ENCODE data around the gene PRCC. TPM values are rescaled to one million over a fixed set of nuclear protein-coding genes. Genes with fewer than 3 reads are reported as not detected.

Gene PRCC
- total and polyA plus RNA-seq, 9 donors: 24.7 to 72.5 (median 50.9) TPM

- TF ChIP-seq POLR2A (IDR thresholded peaks at IDR 0.05) (peak; percentile 35), CTCF (IDR thresholded peaks at IDR 0.05) (no peak), EP300 (IDR thresholded peaks at IDR 0.05) (peak; percentile 39)
- H3K27me3 ChIP-seq: no peaks in the 10 kb centered on the region
- no peaks in the 10 kb centered on the region for H3K36me3 ChIP-seq
- H3K4me3 ChIP-seq: peak within 1 kb of the TSS; percentile 74
- no peaks in the 10 kb centered on the region for H3K9me3 ChIP-seq
- peak within 1 kb of the TSS; percentile 13 to 83 for H3K27ac ChIP-seq
- intact Hi-C loops (cut with DNase I): loop anchor here in 2 of 4 donors (1.0 to 2.0 kb wide), 2 partner anchors 13 to 26 kb away; partner anchors contain the start of genes ISG20L2 (in 1 of the 2), METTL25B (in 1 of the 2) and PRCC (in 1 of the 2)
- H3K4me1 ChIP-seq (ENCODE audit: insufficient read depth): peaks cover 4% of the 10 kb centered on the region
- peak; percentile 96 to 98 (median 97) for DNase-seq
- WGBS, 3 donors: 0 to 1% (median 0%) methylated on average over 38 of the region's 38 CpGs
These were observed 26.4 kb upstream of the PRCC start, which contains the start of gene MRPL24 for GRCh38 chr1:156740741-156741480. Gene MRPL24 (minus strand): TSS chr1:156741088. CDS start chr1:156738704, 2,384 bp downstream.

- no peaks in the 10 kb centered on the region for H3K27me3 ChIP-seq
- DNase-seq: no peak
- peak overlapping the region; percentile 25 for H3K4me3 ChIP-seq
- intact Hi-C loops (cut with DNase I): loop anchor here in 2 of 4 donors (1.0 to 2.0 kb wide), 2 partner anchors 13 to 25 kb away; partner anchors contain the start of genes ISG20L2 (in 1 of the 2), METTL25B (in 1 of the 2) and PRCC (in 1 of the 2)
- no peaks in the 10 kb centered on the region for H3K36me3 ChIP-seq
- peak overlapping the region; percentile 13 to 83 for H3K27ac ChIP-seq
- no peak for TF ChIP-seq EP300 (IDR thresholded peaks at IDR 0.05)
- no peak for TF ChIP-seq CTCF (IDR thresholded peaks at IDR 0.05)
- no peak for TF ChIP-seq POLR2A (IDR thresholded peaks at IDR 0.05)
- H3K9me3 ChIP-seq: no peaks in the 10 kb centered on the region
- WGBS, 3 donors: 42 to 49% (median 47%) methylated on average over 8 of the region's 8 CpGs
- peaks cover 8% of the 10 kb centered on the region for H3K4me1 ChIP-seq (ENCODE audit: insufficient read depth)
These were observed 25.8 kb upstream of the PRCC start for GRCh38 chr1:156741481-156741983.

- intact Hi-C loops (cut with DNase I): no loop called here
- no peaks in the 10 kb centered on the region for H3K9me3 ChIP-seq
- DNase-seq: no peak
- H3K36me3 ChIP-seq: no peaks in the 10 kb centered on the region
- whole genome bisulfite sequencing, 3 donors: 70 to 89% (median 76%) methylated on average over 3 of the region's 3 CpGs
- TF ChIP-seq POLR2A (IDR thresholded peaks at IDR 0.05): no peak
- TF ChIP-seq EP300 (IDR thresholded peaks at IDR 0.05): no peak
- no peak for TF ChIP-seq CTCF (IDR thresholded peaks at IDR 0.05)
- H3K4me1 ChIP-seq (ENCODE audit: insufficient read depth): peaks cover 8% of the 10 kb centered on the region
- no peak overlapping the region for H3K27ac ChIP-seq
- H3K4me3 ChIP-seq: no peak overlapping the region
- H3K27me3 ChIP-seq: no peaks in the 10 kb centered on the region
These were observed 25.3 kb upstream of the PRCC start for GRCh38 chr1:156742017-156742416.

GRCh38 chr1:156742801-156743200 lies 24.5 kb upstream of the PRCC start:
- WGBS, 3 donors: 86 to 95% (median 89%) methylated on average over 4 of the region's 4 CpGs
- intact Hi-C loops (cut with DNase I): no loop called here
- Histone ChIP-seq H3K9me3 (no peaks in the 10 kb centered on the region), H3K4me3 (no peak overlapping the region), H3K27ac (no peak overlapping the region), H3K27me3 (no peaks in the 10 kb centered on the region), H3K36me3 (no peaks in the 10 kb centered on the region), H3K4me1 (ENCODE audit: insufficient read depth) (peaks cover 12% of the 10 kb centered on the region)
- TF ChIP-seq POLR2A (IDR thresholded peaks at IDR 0.05): no peak
- TF ChIP-seq EP300 (IDR thresholded peaks at IDR 0.05): no peak
- DNase-seq: no peak
